HEK293T (cell line): ENCODE results near the gene CCNE1.

Experiments
- BHLHE40 ChIP-seq: fragments of 450-650 bp; IDR thresholded peaks from 2 replicates; pipeline ENCODE4 v1.6.1; 2016; ENCODE audit warnings: mild to moderate bottlenecking, moderate library complexity, borderline replicate concordance
- ELF4 ChIP-seq: fragments of 450-650 bp; IDR thresholded peaks from 2 replicates; pipeline ENCODE4 v1.6.1; 2017; ENCODE audit warnings: antibody characterized with exemption
- FOXA1 ChIP-seq: fragments of 450-650 bp; IDR thresholded peaks from 2 replicates; pipeline ENCODE4 v1.6.1; 2016; ENCODE audit warnings: mild to moderate bottlenecking
- FOXK2 ChIP-seq: fragments of 450-650 bp; IDR thresholded peaks from 2 replicates; pipeline ENCODE4 v1.6.1; 2016; ENCODE audit warnings: mild to moderate bottlenecking
- ZNF384 ChIP-seq: fragments of 450-650 bp; IDR thresholded peaks from 2 replicates; pipeline ENCODE4 v1.6.1; 2016

DNA sequence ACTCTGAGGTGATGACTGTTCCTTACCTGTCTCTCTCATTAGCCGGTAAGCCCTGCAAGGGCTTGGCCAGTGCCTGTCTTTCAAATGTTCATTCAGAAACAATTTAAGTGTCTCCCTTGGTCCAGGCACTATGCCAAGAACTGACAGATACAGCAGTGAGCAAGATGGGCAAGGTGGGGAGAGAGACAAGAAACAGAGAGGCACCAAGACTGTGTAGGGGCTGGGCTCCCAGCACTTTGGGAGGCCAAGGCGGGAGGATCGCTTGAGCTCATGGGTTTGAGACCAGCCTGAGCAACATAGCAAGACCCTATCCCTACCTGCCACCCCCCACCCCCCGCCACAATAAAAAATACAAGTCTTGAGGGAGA lies 1.3 kb upstream of the CCNE1 start:
- TF ChIP-seq FOXA1 (no peak), ELF4 (no peak), FOXK2 (no peak), ZNF384 (no peak), BHLHE40 (no peak)
